Fibroblast of villous mesenchyme (primary cell): Measurements from ENCODE around the gene MED10. TPM values are rescaled to one million over a fixed set of nuclear protein-coding genes. Genes with fewer than 3 reads are reported as not detected.
"Not testable (repeated sequence)": the region's sequence is repeated elsewhere in the genome, so short reads cannot be mapped to it uniquely, and the experiment has no call there.

Experiments
- DNase-seq: peaks from one replicate; pipeline ENCODE4 v3.0.0-alpha.2; 2010; ENCODE audit warnings: low read depth
- H3K4me3 ChIP-seq: 2 replicates; pipeline ENCODE4 v1.5.1; 2011; ENCODE audit warnings: low read depth, mild to moderate bottlenecking, low read length
- CTCF ChIP-seq: IDR thresholded peaks from 2 replicates; pipeline ENCODE4 v1.5.1; 2012; ENCODE audit warnings: low read depth, mild to moderate bottlenecking, low read length; ENCODE audit not compliant: insufficient read depth
- total RNA-seq: library from RNA; depleted of rRNA; stranded (reverse); fragments of >200 nt; gene quantifications from 2 replicates; pipeline ENCODE4 v1.2.3, GENCODE V29; 2012

The MED10 gene
- total RNA-seq, 1 donor = 8.6 TPM

DNA sequence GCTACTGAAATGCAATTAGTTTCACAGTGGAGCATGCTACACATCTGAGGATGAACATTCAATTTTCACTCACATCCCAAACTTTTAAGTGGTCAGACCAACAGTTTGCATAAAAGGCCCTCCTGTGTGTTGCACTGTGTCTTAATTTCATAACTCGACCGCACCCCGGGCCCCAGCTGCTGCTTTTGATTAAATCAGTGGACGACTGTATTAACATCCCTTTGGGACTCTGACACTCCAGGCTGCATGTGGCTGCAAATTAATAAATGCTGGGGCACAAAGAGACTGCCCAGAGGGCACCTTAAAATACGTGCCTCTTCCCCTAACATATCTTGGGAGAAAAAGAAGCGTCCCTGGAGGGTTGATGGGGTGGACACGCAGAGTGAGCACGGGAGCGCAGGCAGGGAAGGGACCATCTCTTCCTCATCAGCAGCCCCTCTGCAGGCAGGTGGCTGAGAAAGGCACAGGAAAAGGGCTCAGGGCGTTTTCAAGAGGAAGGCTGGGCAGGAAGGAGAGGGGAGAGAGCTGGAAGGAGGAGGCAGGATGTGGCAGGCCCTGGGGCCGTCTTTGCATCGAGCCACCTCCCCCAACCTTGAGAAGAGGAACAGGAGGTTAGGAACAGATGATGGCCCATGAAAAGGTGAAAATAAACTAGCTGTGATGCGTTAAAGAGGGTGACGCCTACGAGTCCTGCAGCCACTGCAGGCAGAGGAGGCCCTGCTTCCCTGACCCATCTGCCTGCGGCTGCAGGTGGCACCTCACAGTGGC, 18.6 kb downstream of the MED10 start:
- no peak for DNase-seq
- no peak for TF ChIP-seq CTCF
- H3K4me3 ChIP-seq = no peak overlapping the region

DNA sequence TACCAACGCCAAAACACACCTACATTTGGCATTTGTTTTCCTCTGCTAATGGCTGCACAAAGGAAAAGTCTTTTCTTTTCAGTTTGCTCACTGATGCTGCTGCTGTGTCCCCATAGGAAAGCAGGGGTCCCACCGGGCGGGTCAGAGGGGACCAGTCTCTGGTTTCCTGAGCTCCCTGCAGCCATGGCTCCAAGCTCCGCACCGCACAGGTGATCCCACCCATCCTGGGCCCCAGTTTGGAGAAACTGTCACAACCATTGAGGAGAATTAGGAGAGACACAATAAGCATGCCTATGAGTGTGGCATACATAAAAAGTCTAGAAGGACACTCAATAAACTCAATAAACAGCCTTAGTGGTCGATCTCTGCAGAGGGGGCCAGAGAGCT, 19.9 kb downstream of the MED10 start:
- TF ChIP-seq CTCF = no peak
- DNase-seq = no peak
- H3K4me3 ChIP-seq = no peak overlapping the region

DNA sequence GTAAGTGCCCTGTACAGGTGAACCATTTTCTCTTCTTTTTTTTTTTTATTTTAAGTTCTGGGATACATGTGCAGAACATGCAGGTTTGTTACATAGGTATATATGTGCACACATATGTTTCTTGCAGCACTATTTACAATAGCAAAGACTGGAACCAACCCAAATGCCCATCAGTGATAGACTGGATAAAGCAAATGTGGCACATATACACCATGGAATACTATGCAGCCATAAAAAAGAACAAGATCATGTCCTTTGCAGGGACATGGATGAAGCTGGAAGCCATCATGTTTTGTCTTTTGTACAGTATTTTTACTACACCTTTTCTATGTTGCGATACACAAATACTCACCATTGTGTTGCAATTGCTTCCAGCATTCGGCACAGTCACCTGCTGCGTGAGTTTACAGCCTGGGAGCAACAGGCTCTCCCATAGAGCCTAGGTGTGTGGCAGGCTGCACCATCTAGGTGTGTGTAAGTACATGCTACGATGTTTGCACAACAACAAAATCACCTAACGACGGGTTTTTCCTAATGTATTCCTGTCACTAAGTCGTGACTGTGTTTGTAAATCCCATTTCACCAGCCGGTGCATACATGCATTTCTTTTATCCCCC, 20.4 kb downstream of the MED10 start:
- not testable (repeated sequence) for DNase-seq, H3K4me3 ChIP-seq

DNA sequence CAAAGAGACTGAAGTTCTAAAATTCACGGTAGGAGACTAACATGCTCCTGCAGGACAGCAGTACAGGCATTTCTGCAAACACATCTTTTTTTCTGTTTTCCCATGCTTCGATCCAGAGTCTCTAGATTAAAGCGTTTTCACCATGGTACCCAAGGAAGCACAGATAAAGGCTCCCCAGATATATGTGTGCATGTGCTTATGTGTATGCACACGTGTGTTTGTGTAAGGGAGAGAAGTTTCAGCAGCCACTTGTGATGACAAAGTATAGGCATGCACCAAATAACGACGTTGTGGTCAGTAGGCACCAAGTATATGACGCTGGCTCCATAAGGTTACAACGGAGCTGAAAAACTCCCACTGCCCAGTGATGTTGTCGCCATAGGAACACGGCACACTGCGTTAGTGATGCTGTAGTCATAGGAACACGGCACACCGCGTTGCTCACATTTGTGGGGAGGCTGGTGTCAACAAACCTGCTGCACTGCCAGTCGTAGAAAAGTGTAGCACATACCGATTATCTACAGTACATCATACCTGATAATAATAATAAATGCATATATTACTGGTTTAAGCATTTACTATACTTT, 21.7 kb downstream of the MED10 start:
- no peak overlapping the region for H3K4me3 ChIP-seq
- TF ChIP-seq CTCF = no peak
- DNase-seq = no peak

- no peak overlapping the region for H3K4me3 ChIP-seq
- no peak for DNase-seq
- TF ChIP-seq CTCF = no peak
Observed at GRCh38 chr5:6355294-6355693, 23.1 kb downstream of the MED10 start.

GRCh38 chr5:6354848-6355247, 23.5 kb downstream of the MED10 start:
- H3K4me3 ChIP-seq = no peak overlapping the region
- TF ChIP-seq CTCF = no peak
- DNase-seq = no peak

- no peak overlapping the region for H3K4me3 ChIP-seq
- no peak for DNase-seq
- TF ChIP-seq CTCF = no peak
Observed at GRCh38 chr5:6353602-6354302, 24.6 kb downstream of the MED10 start.
